Caco-2 (cell line): ENCODE results near the gene CACNG4. TPM values are rescaled to one million over a fixed set of nuclear protein-coding genes. Genes with fewer than 3 reads are reported as not detected.

Experiments used
- Bru-seq: library from RNA; stranded (reverse); fragments of 400-500 nt; gene quantifications from one replicate; lab custom pipeline; 2021; lab: Mats Ljungman, UMichigan
- BruChase-seq, 2 experiments: library from RNA; stranded (reverse); fragments of 400-500 nt; gene quantifications; one replicate each; lab custom pipeline; 2021; lab: Mats Ljungman, UMichigan
- BruUV-seq: library from RNA; stranded (reverse); fragments of 400-500 nt; replicated peaks from 2 replicates; lab custom pipeline; 2021; lab: Mats Ljungman, UMichigan
- CTCF ChIA-PET: fragments of 300-600 bp; sonication (Branson Sonifier 250); formaldehyde crosslinking; loops from one replicate; lab custom pipeline; 2022; ENCODE audit warnings: antibody characterized with exemption; lab: Charles Lee
- POLR2A ChIA-PET: fragments of 300-600 bp; sonication (Branson Sonifier 250); formaldehyde crosslinking; loops from one replicate; lab custom pipeline; 2022; ENCODE audit warnings: antibody characterized with exemption; lab: Charles Lee
- DNase-seq, 2 experiments: peaks; one replicate each; pipeline versions ENCODE4 v3.0.0 to v3.0.0-alpha.2; 2020 to 2022
- H3K27me3 ChIP-seq: replicated peaks from 2 replicates; pipeline ENCODE4 v1.6.0; 2011; ENCODE audit warnings: low read length; ENCODE audit not compliant: control insufficient read depth, insufficient read depth
- H3K36me3 ChIP-seq: 2 replicates; pipeline ENCODE4 v1.5.1; 2011; ENCODE audit warnings: low read length; ENCODE audit not compliant: control insufficient read depth, insufficient read depth
- H3K4me1 ChIP-seq: fragments of 250-450 bp; sonication (Bioruptor Pico); 2 replicates; pipeline ENCODE4 v1.5.1; 2020; ENCODE audit warnings: mild to moderate bottlenecking
- H3K4me3 ChIP-seq: 2 replicates; pipeline ENCODE4 v1.5.1; 2011; ENCODE audit warnings: low read depth, mild to moderate bottlenecking, control low read depth, low read length
- H3K9me3 ChIP-seq: fragments of 250-450 bp; sonication (Bioruptor Pico); 2 replicates; pipeline ENCODE4 v1.5.1; 2020; ENCODE audit warnings: mild to moderate bottlenecking, moderate library complexity
- H3K27ac Mint-ChIP-seq: one replicate; pipeline ENCODE4 v1.8.0; 2022; ENCODE audit warnings: mixed read lengths; ENCODE audit not compliant: unreplicated experiment
- H3K27me3 Mint-ChIP-seq: one replicate; pipeline ENCODE4 v1.8.0; 2022; ENCODE audit warnings: mixed read lengths; ENCODE audit not compliant: insufficient read depth, unreplicated experiment
- H3K36me3 Mint-ChIP-seq: one replicate; pipeline ENCODE4 v1.8.0; 2022; ENCODE audit warnings: mild to moderate bottlenecking, mixed read lengths; ENCODE audit not compliant: insufficient read depth, unreplicated experiment
- H3K4me1 Mint-ChIP-seq: one replicate; pipeline ENCODE4 v1.8.0; 2022; ENCODE audit warnings: low read depth, mixed read lengths; ENCODE audit not compliant: unreplicated experiment
- H3K4me3 Mint-ChIP-seq: one replicate; pipeline ENCODE4 v1.8.0; 2022; ENCODE audit warnings: mild to moderate bottlenecking, moderate library complexity, mixed read lengths; ENCODE audit not compliant: unreplicated experiment
- H3K9me3 Mint-ChIP-seq: one replicate; pipeline ENCODE4 v1.8.0; 2022; ENCODE audit warnings: mixed read lengths; ENCODE audit not compliant: unreplicated experiment
- CTCF ChIP-seq, 2 experiments: fragments of 200-600 bp in 1 of 2; IDR thresholded peaks; 1 replicate in 1 of 2; 2 replicates in 1 of 2; pipeline versions ENCODE4 v1.5.1 to v1.8.0; 2011 to 2022; ENCODE audit warnings: antibody characterized with exemption in 1 of 2, control low read depth in 1 of 2, inconsistent platforms in 1 of 2, low read depth in 1 of 2, low read length in 1 of 2, mild to moderate bottlenecking in 1 of 2, moderate library complexity in 1 of 2; ENCODE audit not compliant: insufficient read depth in 1 of 2, severe bottlenecking in 1 of 2, unreplicated experiment in 1 of 2
- intact Hi-C: fragments of 100-400 bp; cut with micrococcal nuclease; formaldehyde crosslinking; loops from one replicate; pipeline ENCODE4 v1.10.0; 2022; ENCODE audit not compliant: unreplicated experiment
- long read RNA-seq: library from polyadenylated mRNA; stranded (forward); transcript quantifications from one replicate; pipeline ENCODE4 v2.0.0, GENCODE V29; 2022
- total RNA-seq: library from RNA; stranded (reverse); gene quantifications from 2 replicates; pipeline ENCODE4 v1.2.3, GENCODE V29; 2022

CACNG4 gene
- total RNA-seq (10.1 and 12.8 TPM in 2 replicates), Bru-seq, nascent RNA (percentile 58 among the genes with signal in this experiment), BruChase-seq, experiment 1, labeled RNA remaining after a 2-hour chase (percentile 69 among the genes with signal in this experiment), BruChase-seq, experiment 2, labeled RNA remaining after a 6-hour chase (percentile 64 among the genes with signal in this experiment)
- long read RNA-seq, transcript CACNG4-201 (4 exons, 3,380 nt): major isoform, 9 of 17 reads
- long read RNA-seq, partial matches to known transcripts: 0 of 17 reads
- long read RNA-seq, other reads (novel, unspliced or antisense): 8 of 17 reads

GRCh38 chr17:66963909-66964771 lies at the start of gene CACNG4:
Gene CACNG4, plus strand, starts transcription at chr17:66964707. Its CDS starts 205 bp downstream, at chr17:66964912.
- Mint-ChIP-seq H3K4me1 (peaks cover 24% of the 10 kb centered on the region), H3K9me3 (no peaks in the 10 kb centered on the region), H3K27me3 (no peaks in the 10 kb centered on the region), H3K4me3 (peak within 1 kb of the TSS; percentile 69), H3K27ac (peak within 1 kb of the TSS; percentile 74), H3K36me3 (peaks cover 6% of the 10 kb centered on the region)
- Histone ChIP-seq H3K27me3 (no peaks in the 10 kb centered on the region), H3K4me1 (peaks cover 29% of the 10 kb centered on the region), H3K9me3 (no peaks in the 10 kb centered on the region), H3K36me3 (peaks cover 2% of the 10 kb centered on the region; the same call in 1 of the 2 replicates), H3K4me3 (peak within 1 kb of the TSS; percentile 66)
- TF ChIP-seq CTCF (IDR thresholded peaks at IDR 0.05; ENCODE audit: insufficient read depth in 1 of 2, low read depth in 1 of 2, low read length in 1 of 2, severe bottlenecking in 1 of 2, unreplicated experiment in 1 of 2): peak in 1 of 2 experiments; percentile 4
- intact Hi-C loops: loop anchor here (1.0 to 5.0 kb wide), 2 partner anchors 12 to 73 kb away; no protein-coding TSS in a partner anchor
- ChIA-PET CTCF (interaction anchor here (1.6 kb wide), 1 partner anchor 12 kb away, joined by 3 read pairs; no protein-coding TSS in a partner anchor), POLR2A (no interaction called here)
- DNase-seq: peak; percentile 63 to 68
- TSS peak; percentile 69 for BruUV-seq

- ChIA-PET POLR2A (no interaction called here), CTCF (interaction anchor here (0.5 to 1.5 kb wide), 7 partner anchors 15 to 407 kb away, joined by 3 to 15 read pairs (median 3); no protein-coding TSS in a partner anchor)
- DNase-seq: peak in 1 of 2 experiments; percentile 58
- Mint-ChIP-seq H3K27ac (no peak overlapping the region), H3K4me3 (no peak overlapping the region), H3K36me3 (no peaks in the 10 kb centered on the region), H3K4me1 (peaks cover 8% of the 10 kb centered on the region), H3K9me3 (peaks cover 20% of the 10 kb centered on the region), H3K27me3 (no peaks in the 10 kb centered on the region)
- Histone ChIP-seq H3K9me3 (no peaks in the 10 kb centered on the region), H3K36me3 (no peaks in the 10 kb centered on the region), H3K4me1 (no peaks in the 10 kb centered on the region), H3K27me3 (no peaks in the 10 kb centered on the region), H3K4me3 (no peak overlapping the region)
- intact Hi-C loops: loop anchor here (1.0 to 2.0 kb wide), 2 partner anchors 38 to 60 kb away; no protein-coding TSS in a partner anchor
- peak; percentile 25 to 66 for TF ChIP-seq CTCF (IDR thresholded peaks at IDR 0.05; ENCODE audit: insufficient read depth in 1 of 2, low read depth in 1 of 2, low read length in 1 of 2, severe bottlenecking in 1 of 2, unreplicated experiment in 1 of 2)
- BruUV-seq: no TSS peak
Measured at GRCh38 chr17:66915204-66915611, 49.3 kb upstream of the CACNG4 start.

- intact Hi-C loops: loop anchor here (1.0 to 2.0 kb wide), 2 partner anchors 37 to 60 kb away; no protein-coding TSS in a partner anchor
- POLR2A ChIA-PET: no interaction called here
- no peak for TF ChIP-seq CTCF (IDR thresholded peaks at IDR 0.05; ENCODE audit: insufficient read depth in 1 of 2, low read depth in 1 of 2, low read length in 1 of 2, severe bottlenecking in 1 of 2, unreplicated experiment in 1 of 2)
- no peak overlapping the region for H3K27ac Mint-ChIP-seq
- H3K36me3 ChIP-seq: no peaks in the 10 kb centered on the region
- H3K9me3 Mint-ChIP-seq: peaks cover 20% of the 10 kb centered on the region
- no TSS peak for BruUV-seq
- H3K4me1 ChIP-seq: no peaks in the 10 kb centered on the region
- H3K4me3 ChIP-seq: no peak overlapping the region
- H3K27me3 ChIP-seq: no peaks in the 10 kb centered on the region
- peaks cover 8% of the 10 kb centered on the region for H3K4me1 Mint-ChIP-seq
- H3K9me3 ChIP-seq: no peaks in the 10 kb centered on the region
- H3K36me3 Mint-ChIP-seq: no peaks in the 10 kb centered on the region
- CTCF ChIA-PET: interaction anchor here (0.6 to 2.3 kb wide), 6 partner anchors 16 to 166 kb away, joined by 3 to 15 read pairs (median 3); no protein-coding TSS in a partner anchor
- no peak for DNase-seq
- no peaks in the 10 kb centered on the region for H3K27me3 Mint-ChIP-seq
- H3K4me3 Mint-ChIP-seq: no peak overlapping the region
Measured at GRCh38 chr17:66915792-66916191, 48.7 kb upstream of the CACNG4 start.
